Choroid plexus epithelial cell (primary cell): ENCODE results near the gene ZBTB2.
A peak's percentile ranks its signal among the peaks of the same experiment; 100 is the strongest.

Source experiments
- DNase-seq: peaks from one replicate; pipeline ENCODE4 v3.0.0-alpha.2; 2010; ENCODE audit warnings: low read depth
- H3K4me3 ChIP-seq: 2 replicates; pipeline ENCODE4 v1.5.1; 2011; ENCODE audit warnings: low read depth, mild to moderate bottlenecking, control low read depth, low read length, moderate library complexity
- TF ChIP-seq, protein P1 (sequence below): conservative IDR thresholded peaks from 2 replicates; pipeline ENCODE4 v1.5.1; 2011; ENCODE audit warnings: low read depth, mild to moderate bottlenecking, control low read depth, inconsistent platforms, low read length, moderate library complexity

The ZBTB2 gene

DNA sequence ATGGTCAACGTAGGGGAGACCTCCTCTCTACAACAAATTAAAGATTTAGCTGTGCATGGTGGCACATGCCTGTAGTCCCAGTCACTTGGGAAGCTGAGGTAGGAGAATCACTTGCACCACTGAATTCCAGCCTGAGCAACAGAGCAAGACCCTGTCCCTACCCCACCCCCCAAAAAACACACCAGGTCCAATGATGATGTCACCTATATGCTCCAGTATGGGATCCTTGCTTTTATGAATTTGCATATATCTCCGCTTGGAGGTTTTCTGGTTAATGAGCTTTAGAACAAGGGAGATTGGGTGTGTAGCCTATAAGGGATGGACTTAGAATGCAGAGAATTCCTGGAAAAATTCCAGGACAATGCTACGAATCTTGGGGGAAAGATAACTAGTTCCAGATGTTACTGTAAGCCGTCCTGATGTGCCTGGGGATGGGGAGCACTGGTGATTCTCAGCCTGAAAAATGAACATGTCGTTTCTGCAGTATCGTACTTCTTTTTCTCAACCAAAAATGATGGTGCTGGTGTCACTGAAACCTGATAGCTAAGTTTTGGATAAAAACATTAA, 61.1 kb downstream of the ZBTB2 start:
- peak; percentile 55 for DNase-seq
- TF ChIP-seq, protein P1, sequence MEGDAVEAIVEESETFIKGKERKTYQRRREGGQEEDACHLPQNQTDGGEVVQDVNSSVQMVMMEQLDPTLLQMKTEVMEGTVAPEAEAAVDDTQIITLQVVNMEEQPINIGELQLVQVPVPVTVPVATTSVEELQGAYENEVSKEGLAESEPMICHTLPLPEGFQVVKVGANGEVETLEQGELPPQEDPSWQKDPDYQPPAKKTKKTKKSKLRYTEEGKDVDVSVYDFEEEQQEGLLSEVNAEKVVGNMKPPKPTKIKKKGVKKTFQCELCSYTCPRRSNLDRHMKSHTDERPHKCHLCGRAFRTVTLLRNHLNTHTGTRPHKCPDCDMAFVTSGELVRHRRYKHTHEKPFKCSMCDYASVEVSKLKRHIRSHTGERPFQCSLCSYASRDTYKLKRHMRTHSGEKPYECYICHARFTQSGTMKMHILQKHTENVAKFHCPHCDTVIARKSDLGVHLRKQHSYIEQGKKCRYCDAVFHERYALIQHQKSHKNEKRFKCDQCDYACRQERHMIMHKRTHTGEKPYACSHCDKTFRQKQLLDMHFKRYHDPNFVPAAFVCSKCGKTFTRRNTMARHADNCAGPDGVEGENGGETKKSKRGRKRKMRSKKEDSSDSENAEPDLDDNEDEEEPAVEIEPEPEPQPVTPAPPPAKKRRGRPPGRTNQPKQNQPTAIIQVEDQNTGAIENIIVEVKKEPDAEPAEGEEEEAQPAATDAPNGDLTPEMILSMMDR = no peak
- H3K4me3 ChIP-seq = no peak overlapping the region

DNA sequence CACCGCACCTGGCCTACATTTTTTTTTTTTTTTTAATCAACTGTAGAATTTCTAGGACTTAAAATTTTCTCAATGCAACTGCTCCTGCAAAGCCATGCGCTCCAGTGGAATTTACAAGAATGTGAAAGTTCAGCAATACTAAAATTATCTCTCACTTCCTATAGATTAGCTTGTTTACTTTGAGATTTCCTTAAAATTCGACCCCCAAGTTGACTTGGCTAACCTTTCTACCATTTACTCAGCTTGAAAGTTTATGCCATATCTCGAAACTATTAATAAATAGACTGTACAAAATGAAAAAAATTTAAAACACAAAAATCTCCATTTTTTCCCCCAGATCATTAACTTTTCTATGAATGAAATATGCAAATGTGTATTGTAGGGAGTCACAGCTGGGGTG, 64.3 kb downstream of the ZBTB2 start:
- DNase-seq = no peak
- no peak overlapping the region for H3K4me3 ChIP-seq
- TF ChIP-seq, protein P1 = no peak

GRCh38 chr6:151326116-151326825, 65.1 kb downstream of the ZBTB2 start:
- TF ChIP-seq, protein P1 = no peak
- no peak for DNase-seq
- peak overlapping the region; percentile 69 for H3K4me3 ChIP-seq

DNA sequence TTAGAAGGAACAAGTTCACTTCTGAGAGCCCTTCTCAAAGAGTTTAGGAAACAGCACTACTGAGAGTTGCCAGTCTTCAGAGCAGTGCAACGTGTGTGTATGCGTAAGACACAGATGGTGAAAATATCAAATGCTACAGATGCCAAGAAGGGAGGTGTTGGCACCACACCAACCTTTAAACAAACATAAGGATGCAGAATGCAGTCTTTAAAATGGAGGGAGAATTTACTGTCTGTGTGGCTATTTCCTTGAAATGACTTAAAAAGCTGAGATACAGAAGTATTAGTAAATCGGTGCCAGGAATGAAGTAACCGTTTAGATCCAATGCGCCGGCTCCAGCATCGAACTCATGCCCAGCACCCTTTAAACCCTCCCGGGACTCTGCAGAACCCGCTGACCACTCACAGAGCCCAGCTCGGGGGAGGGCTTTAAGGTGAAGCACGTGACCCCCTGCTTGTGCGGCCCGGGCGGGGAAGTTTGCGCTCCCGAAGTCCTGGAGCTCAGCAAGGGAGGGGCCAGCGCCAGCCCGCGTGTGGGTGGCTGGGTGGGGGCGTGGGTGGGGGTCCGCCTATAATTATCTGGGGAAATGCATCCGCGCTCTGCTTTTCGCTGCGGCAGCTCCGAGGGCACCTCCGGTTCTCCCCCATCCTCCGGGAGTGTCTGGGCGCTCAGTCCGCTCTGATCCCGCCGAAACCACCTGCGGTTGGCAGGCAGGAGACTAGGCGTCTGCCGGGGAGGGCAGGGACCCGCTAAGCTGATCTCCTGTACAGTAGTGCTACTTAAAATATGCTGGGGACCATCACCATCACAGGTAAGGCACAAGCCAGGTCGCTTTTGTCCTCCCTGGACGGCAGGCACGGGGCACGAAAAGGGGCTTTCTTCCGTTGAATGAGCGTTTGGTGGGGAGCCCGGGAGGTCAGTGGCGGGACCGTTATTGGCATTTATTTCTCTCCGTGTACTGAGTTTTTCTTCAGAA, 66.0 kb downstream of the ZBTB2 start:
- peak overlapping the region; percentile 69 for H3K4me3 ChIP-seq
- TF ChIP-seq, protein P1 = no peak
- DNase-seq = peak; percentile 78

DNA sequence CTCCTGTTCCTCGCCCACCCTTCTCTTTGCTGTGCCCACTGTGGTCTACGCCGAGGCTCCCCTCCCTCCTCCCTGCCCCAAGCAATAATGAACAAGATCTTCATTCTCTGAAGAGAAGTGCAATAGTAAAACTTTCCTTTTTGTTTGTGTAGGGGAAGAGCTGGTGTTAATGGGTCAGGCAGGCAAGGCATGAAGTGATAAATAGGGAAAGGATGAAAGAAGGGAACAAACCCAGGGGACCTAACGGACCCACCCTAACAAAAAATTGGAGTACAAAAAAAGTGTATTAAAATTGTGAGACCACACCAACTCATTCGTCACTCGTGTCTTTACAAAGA, 66.9 kb downstream of the ZBTB2 start:
- TF ChIP-seq, protein P1 = no peak
- DNase-seq = no peak
- no peak overlapping the region for H3K4me3 ChIP-seq

DNA sequence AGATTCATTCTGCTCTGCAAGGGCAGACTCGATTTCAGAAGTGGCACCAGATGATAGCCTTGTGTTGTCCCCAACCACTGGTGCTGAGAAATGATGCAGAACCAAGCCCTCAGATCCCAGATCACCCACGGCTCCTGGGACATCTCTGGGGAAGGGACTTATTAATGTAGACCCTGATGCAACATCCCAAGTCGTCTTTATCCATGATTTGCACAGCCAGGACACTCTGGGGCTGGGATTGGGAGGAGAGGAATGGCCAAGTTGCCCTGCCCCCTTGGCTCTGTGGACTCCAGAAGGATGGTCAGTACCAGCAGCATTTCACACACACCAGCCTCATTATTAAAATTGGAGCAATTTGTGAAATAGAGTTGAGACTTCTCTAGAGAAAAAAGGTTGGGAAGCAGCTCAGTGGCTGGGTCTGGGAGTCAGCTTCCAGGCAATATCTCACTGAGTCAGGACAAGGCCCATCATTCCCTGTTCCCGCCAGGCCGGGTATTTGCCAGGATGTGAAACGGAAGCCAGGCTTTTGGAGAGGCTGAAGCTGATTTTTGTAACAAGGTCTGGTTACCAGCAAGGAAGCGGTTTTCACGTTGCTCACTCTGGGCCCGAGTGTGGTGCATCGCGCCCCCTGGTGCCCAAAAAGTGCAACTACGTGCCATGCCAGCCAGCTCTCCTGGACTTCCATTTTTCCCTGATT, 67.4 kb downstream of the ZBTB2 start:
- H3K4me3 ChIP-seq = no peak overlapping the region
- DNase-seq = peak; percentile 88

More for the DNA sequence above, 67.4 kb downstream of the ZBTB2 start:
- TF ChIP-seq, protein P1 = peak; percentile 95
